ENCODE measurements around the gene PRKCA. TPM values are rescaled to one million over a fixed set of nuclear protein-coding genes. Genes with fewer than 3 reads are reported as not detected.

The PRKCA gene
- total and polyA plus RNA-seq, 9 of the 15 experiments (the other 6 are each of a cell fraction or from before 2014, with no cell fraction given): 3.2 to 33.0 (median 17.8) TPM

GRCh38 chr17:66397486-66397885 lies 95.1 kb downstream of the PRKCA start (continued):
- TF ChIP-seq ZMIZ1 (IDR thresholded peaks at IDR 0.05; ENCODE audit: low read depth in 2 of 2, low read length in 2 of 2) (no peak), ETS1 (conservative IDR thresholded peaks at IDR 0.05; ENCODE audit: control insufficient read depth, low read depth, low read length) (no peak), PHB2 (IDR thresholded peaks at IDR 0.05; ENCODE audit: low read depth) (no peak), ZNF655 (CRISPR knock-in tag; IDR thresholded peaks at IDR 0.05) (no peak), CREBBP (IDR thresholded peaks at IDR 0.05; ENCODE audit: low read depth, low read length) (no peak), SNRNP70 (optimal IDR thresholded peaks at IDR 0.05; ENCODE audit: low read depth, low read length) (no peak), U2AF2 (optimal IDR thresholded peaks at IDR 0.05; ENCODE audit: low read depth, low read length) (no peak), KLF16 (IDR thresholded peaks at IDR 0.05) (no peak)

Data from K562 (cell line).